ENCODE data around the gene TFIP11. TPM values are rescaled to one million over a fixed set of nuclear protein-coding genes. Genes with fewer than 3 reads are reported as not detected.

The TFIP11 gene
- total and polyA plus RNA-seq, 2 of the 8 experiments (the other 6 are each of a cell fraction or from before 2014, with no cell fraction given) = 18.1 to 28.3 TPM

GRCh38 chr22:26525946-26526564 is 13.8 kb upstream of the TFIP11 start:
- H3K18ac ChIP-seq (ENCODE audit: extremely low read depth, low read length) = no peak overlapping the region
- H4K5ac ChIP-seq (ENCODE audit: insufficient read length, low read depth, low read length) = no peak overlapping the region
- H4K20me1 ChIP-seq (replicated peaks in 1 of 2; ENCODE audit: control insufficient read depth in 1 of 2, insufficient read depth in 2 of 2, low read length in 2 of 2) = peaks cover 0 to 3% of the 10 kb centered on the region in 2 experiments
- no peaks in the 10 kb centered on the region for H3K79me2 ChIP-seq (ENCODE audit: control insufficient read depth in 1 of 2, insufficient read depth in 2 of 2, low read length in 2 of 2)
- no peak overlapping the region for H2AFZ ChIP-seq (ENCODE audit: low read length)
- no peak overlapping the region for H2AK5ac ChIP-seq (ENCODE audit: low read depth, low read length)
- H3K9ac ChIP-seq (replicated peaks in 1 of 4; ENCODE audit: extremely low read depth in 1 of 4, low read depth in 3 of 4, low read length in 3 of 4) = no peak overlapping the region
- no peak overlapping the region for H3K4me2 ChIP-seq (ENCODE audit: insufficient read depth in 1 of 2, low read depth in 2 of 2, low read length in 2 of 2)
- H3K14ac ChIP-seq (ENCODE audit: insufficient read length) = no peak overlapping the region
- H3K4me1 ChIP-seq (replicated peaks in 1 of 4; ENCODE audit: control insufficient read depth in 3 of 4, insufficient read depth in 4 of 4, low read length in 3 of 4) = no peaks in the 10 kb centered on the region
- H3K4me3 ChIP-seq (ENCODE audit: extremely low read depth in 1 of 4, insufficient read depth in 2 of 4, low read depth in 3 of 4, low read length in 4 of 4) = no peak overlapping the region
- H3K27me3 ChIP-seq (replicated peaks in 1 of 4; ENCODE audit: control insufficient read depth in 3 of 4, extremely low read depth in 1 of 4, insufficient read depth in 3 of 4, low read length in 3 of 4) = no peaks in the 10 kb centered on the region; a peak in 1 of 7 replicates
- H3K23me2 ChIP-seq (ENCODE audit: low read depth, low read length) = no peaks in the 10 kb centered on the region
- H2BK120ac ChIP-seq (replicated peaks; ENCODE audit: low read depth, low read length) = no peak overlapping the region
- no peak overlapping the region for H2BK20ac ChIP-seq (ENCODE audit: low read length)
- H3K27ac ChIP-seq (ENCODE audit: low read depth, low read length) = no peak overlapping the region
- H3K4ac ChIP-seq (replicated peaks; ENCODE audit: insufficient read length, low read depth, low read length) = no peak overlapping the region
- no peak overlapping the region for H3K23ac ChIP-seq (ENCODE audit: insufficient read length)
- H2BK15ac ChIP-seq (ENCODE audit: low read length) = no peak overlapping the region
- no peak overlapping the region for H4K8ac ChIP-seq (ENCODE audit: extremely low read depth, insufficient read depth, low read length)
- H3K56ac ChIP-seq (replicated peaks; ENCODE audit: insufficient read length, low read depth, low read length) = no peak overlapping the region
- DNase-seq (ENCODE audit: low read depth in 1 of 2, low spot score in 2 of 2) = no peak
- no peak for TF ChIP-seq JUN (IDR thresholded peaks at IDR 0.05; ENCODE audit: low read depth, low read length)
- no peak overlapping the region for H2BK5ac ChIP-seq (ENCODE audit: low read depth, low read length)
- H3K36me3 ChIP-seq (ENCODE audit: control insufficient read depth in 2 of 4, insufficient read depth in 4 of 4, low read length in 3 of 4) = peaks cover 4 to 55% (median 36%) of the 10 kb centered on the region in 4 experiments; a peak in 6 of 8 replicates
- WGBS, 2 experiments (ENCODE audit: extremely low coverage in 1 of 2, insufficient coverage in 1 of 2, insufficient read length in 1 of 2, insufficient replicate concordance in 2 of 2, low coverage in 1 of 2, low lambda C conversion rate in 2 of 2, missing lambda C conversion rate in 1 of 2) = 86% methylated on average over 7 of the region's 7 CpGs; no CpG with 5 or more reads in 1 of the 2 experiments
- ChIA-PET POLR2A (ENCODE audit: partially characterized antibody) (interaction anchor here (1.2 to 1.6 kb wide), 2 partner anchors 10 to 25 kb away, joined by 3 read pairs; no protein-coding TSS in a partner anchor), CTCF (ENCODE audit: partially characterized antibody) (no interaction called here)
- no peaks in the 10 kb centered on the region for H3K9me3 ChIP-seq (ENCODE audit: insufficient read depth in 2 of 2, low read depth in 1 of 2, low read length in 1 of 2)
- H4K91ac ChIP-seq (replicated peaks; ENCODE audit: insufficient read length, low read length) = no peak overlapping the region
- H3K79me1 ChIP-seq (ENCODE audit: low read depth, low read length) = no peaks in the 10 kb centered on the region
- no peak overlapping the region for H2BK12ac ChIP-seq (ENCODE audit: low read depth, low read length)
- no peak for FAIRE-seq
